ENCODE measurements around the gene FBLN2.

The FBLN2 gene

GRCh38 chr3:13665582-13666226 is 116.8 kb downstream of the FBLN2 start:
- DNase-seq (ENCODE audit: low read depth): no peak

- DNase-seq (ENCODE audit: low read depth): no peak
Observed at GRCh38 chr3:13666227-13666619, 117.3 kb downstream of the FBLN2 start.

GRCh38 chr3:13666781-13667709 is 118.1 kb downstream of the FBLN2 start:
- DNase-seq (ENCODE audit: low read depth): no peak

GRCh38 chr3:13668136-13668535 is 119.2 kb downstream of the FBLN2 start:
- no peak for DNase-seq (ENCODE audit: low read depth)

GRCh38 chr3:13669457-13669856 is 120.5 kb downstream of the FBLN2 start:
- DNase-seq (ENCODE audit: low read depth): no peak

GRCh38 chr3:13670292-13670691 is 121.4 kb downstream of the FBLN2 start:
- no peak for DNase-seq (ENCODE audit: low read depth)

- DNase-seq (ENCODE audit: low read depth): no peak
Observed at GRCh38 chr3:13671482-13672233, 122.7 kb downstream of the FBLN2 start.

- DNase-seq (ENCODE audit: low read depth): no peak
Observed at GRCh38 chr3:13673207-13673606, 124.3 kb downstream of the FBLN2 start.

GRCh38 chr3:13674538-13675185 is 125.7 kb downstream of the FBLN2 start:
- DNase-seq (ENCODE audit: low read depth): no peak

GRCh38 chr3:13676356-13677017 is 127.6 kb downstream of the FBLN2 start:
- DNase-seq (ENCODE audit: low read depth): no peak

GRCh38 chr3:13677272-13677671 is 128.3 kb downstream of the FBLN2 start:
- DNase-seq (ENCODE audit: low read depth): no peak

- no peak for DNase-seq (ENCODE audit: low read depth)
Observed at GRCh38 chr3:13681931-13682330, 133.0 kb downstream of the FBLN2 start.

GRCh38 chr3:13682331-13683013 is 133.5 kb downstream of the FBLN2 start:
- DNase-seq (ENCODE audit: low read depth): no peak

- no peak for DNase-seq (ENCODE audit: low read depth)
Observed at GRCh38 chr3:13683288-13683687, 134.4 kb downstream of the FBLN2 start.

- no peak for DNase-seq (ENCODE audit: low read depth)
Observed at GRCh38 chr3:13683772-13684171, 134.8 kb downstream of the FBLN2 start.

GRCh38 chr3:13684350-13684749 is 135.4 kb downstream of the FBLN2 start:
- DNase-seq (ENCODE audit: low read depth): no peak

GRCh38 chr3:13684854-13685253 is 135.9 kb downstream of the FBLN2 start:
- DNase-seq (ENCODE audit: low read depth): no peak

GRCh38 chr3:13685721-13686120 is 136.8 kb downstream of the FBLN2 start:
- DNase-seq (ENCODE audit: low read depth): no peak

- DNase-seq (ENCODE audit: low read depth): no peak
Observed at GRCh38 chr3:13686367-13687160, 137.6 kb downstream of the FBLN2 start.

GRCh38 chr3:13687517-13687943 is 138.6 kb downstream of the FBLN2 start:
- no peak for DNase-seq (ENCODE audit: low read depth)

Data from GM04504 (cell line).